ENCODE measurements around the gene GXYLT2. TPM values are rescaled to one million over a fixed set of nuclear protein-coding genes. Genes with fewer than 3 reads are reported as not detected.

GXYLT2 gene
- polyA plus RNA-seq, 4 donors, result 12.0 to 14.1 (median 12.8) TPM

DNA sequence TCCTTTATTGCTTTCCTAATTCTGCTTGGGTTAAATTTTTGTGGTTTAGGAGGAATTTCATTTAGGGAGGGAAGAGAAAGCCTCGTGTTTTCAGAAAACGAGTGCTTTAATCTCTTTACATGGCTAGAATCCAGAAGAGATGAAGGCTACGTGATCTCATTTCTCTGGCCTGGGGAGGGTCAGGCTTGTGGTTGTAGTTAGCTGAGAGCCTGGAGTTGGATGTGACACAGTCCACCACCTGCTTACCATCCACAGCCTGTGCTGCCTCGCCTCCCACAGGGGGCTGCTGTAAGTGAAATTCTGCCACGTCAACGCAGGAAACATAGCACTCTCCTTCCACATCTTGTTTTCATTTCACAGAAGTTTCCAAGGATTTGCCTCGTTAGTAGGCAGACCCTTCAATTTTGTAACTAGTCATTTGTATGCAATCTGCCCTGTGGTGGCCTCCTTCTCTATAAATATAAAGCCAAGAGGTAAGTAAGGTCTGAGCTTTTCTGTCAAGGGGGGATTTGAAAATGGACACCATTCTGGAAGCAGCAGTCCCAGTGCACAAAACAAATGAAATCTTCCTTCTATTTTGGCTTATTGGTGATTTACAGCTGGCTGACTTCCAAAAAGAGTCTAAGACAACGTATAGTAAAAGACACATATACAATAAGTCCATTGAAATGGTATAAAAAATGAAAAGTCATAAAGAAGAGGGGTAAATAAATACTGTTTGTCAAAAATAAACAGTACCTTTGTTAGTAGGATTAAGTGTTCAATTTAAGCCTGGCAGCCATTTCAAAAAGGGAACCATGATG, 3.4 kb downstream of the GXYLT2 start:
- peak in 1 of 4 donors; percentile 65 for DNase-seq (ENCODE audit: low read depth in 4 of 4, low spot score in 2 of 4)

DNA sequence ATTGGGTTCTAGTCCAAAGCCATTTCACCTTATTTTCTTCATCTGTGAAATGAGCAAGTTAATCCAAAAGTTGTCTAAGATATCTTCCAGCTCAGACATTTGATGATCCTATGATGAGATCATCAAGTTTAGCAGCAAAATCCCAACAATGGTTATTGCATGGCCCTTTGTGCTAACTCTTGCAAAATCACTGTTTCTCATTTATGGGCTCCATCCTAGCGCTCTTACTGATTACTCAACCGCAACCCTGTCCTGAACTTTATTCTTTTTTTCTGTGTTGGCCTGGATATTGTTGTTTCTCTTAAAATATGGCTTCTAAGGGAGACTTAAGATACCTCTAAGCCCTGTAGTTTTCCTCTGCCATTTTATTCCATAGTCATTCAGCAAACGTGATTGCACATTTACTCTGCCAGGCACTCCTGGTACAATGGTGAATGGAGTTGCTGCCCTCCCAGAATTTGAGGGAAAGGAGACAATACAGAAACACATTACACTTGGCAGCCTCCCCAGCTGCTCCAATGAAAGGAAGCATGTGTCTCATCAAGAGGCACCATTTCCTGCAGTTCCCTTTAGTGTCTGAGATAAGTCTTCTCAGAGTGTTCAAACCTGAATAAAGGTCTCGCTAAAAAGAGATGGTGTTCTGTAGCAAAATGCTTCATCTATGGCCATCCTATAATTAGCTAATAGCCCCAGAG, 4.4 kb downstream of the GXYLT2 start:
- no peak for DNase-seq (ENCODE audit: low read depth in 4 of 4, low spot score in 2 of 4)

DNA sequence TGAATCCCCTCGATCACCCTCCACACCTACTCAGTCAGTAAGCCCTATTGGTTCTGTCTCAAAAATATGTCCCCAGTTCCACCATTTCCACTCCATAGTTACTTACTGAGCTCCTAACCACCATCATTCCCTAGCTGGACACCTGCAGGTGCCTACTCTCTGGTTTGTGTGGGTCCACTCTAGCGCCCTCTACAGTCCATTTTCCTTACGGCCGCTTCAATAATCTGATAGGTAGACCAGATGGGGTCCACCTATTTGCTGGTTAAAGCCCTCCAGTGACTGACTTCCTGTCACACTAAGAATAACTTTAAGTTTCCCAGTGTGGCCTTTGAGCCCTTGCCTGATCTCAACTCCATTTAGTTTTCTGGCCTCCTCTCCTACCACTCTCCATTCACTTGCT, 5.0 kb downstream of the GXYLT2 start:
- DNase-seq (ENCODE audit: low read depth in 4 of 4, low spot score in 2 of 4), result no peak

DNA sequence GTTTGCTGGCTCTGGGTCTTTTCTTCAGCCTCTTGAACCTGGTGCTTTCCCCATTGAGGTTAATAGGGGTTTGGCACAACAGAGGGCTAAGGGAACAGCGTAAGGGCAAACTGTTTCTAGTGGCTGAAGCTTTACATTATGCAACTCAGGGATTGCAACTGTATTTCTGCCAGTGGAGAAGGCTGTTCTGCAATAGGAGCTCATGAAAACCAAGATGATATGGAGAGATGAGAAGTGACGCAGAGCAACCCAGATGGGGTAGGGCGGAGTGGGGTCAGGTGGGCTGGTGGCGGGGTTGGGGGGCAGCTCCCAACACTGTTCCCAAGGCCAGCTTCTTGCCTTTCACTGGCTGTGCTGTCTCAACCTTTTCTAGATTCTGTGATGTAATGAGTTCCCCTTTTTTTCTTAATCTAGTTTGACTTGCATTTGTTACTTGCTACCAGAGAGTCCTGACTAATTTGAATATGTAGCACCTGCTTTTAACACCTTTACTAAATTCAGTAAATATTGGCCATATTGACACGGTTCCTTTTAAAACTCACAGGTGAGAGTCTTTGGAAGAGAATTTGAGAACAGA, 7.2 kb downstream of the GXYLT2 start:
- DNase-seq (ENCODE audit: low read depth in 4 of 4, low spot score in 2 of 4), result no peak

DNA sequence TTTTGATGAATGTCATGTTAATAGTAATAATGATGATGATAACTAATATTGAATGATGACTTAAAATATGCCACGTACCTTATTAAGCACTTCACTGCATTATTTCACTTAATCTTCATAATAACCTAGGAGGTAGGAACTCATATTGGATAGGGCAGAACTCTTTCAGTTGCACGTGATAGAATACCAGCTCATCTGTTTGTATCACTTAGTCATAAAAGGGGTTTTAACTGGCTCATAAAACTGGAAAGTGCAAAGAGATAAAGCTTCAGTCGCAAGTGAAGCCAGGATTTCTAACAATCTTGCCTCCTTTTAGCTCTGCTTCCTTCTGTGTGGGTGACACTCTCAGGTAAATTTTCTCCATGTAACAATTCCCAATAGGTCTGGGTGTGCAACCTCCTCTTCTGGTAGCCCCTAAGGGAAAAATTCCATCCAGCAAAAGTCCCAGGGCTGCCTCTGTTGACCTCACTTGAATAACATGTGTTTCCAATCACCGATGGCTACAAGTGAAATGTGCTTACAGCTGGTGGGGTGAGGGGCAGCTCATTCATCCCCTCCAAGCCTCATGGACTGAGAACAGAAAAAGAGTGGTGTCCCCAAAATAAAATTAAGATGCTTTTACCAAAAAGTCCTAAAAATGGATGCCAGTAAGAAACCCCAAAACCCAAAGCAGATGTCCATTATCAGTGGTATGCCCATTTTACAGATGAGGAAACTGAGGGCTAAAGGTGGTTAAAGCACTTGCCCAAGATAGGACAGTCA, 9.3 kb downstream of the GXYLT2 start:
- DNase-seq (ENCODE audit: low read depth in 4 of 4, low spot score in 2 of 4), result no peak

DNA sequence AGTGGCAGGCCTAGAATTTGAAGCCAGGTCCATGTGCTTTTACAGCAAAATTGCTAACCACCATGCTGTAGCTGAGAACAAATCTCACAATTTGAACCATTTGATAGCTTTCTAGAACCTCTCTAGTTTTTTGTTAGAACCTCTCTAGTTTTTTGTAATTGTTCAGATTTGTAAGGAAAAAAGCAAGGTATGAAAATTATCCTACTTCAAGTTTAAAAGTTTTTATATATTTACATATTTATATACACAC, 9.8 kb downstream of the GXYLT2 start:
- DNase-seq (ENCODE audit: low read depth in 4 of 4, low spot score in 2 of 4), result no peak

DNA sequence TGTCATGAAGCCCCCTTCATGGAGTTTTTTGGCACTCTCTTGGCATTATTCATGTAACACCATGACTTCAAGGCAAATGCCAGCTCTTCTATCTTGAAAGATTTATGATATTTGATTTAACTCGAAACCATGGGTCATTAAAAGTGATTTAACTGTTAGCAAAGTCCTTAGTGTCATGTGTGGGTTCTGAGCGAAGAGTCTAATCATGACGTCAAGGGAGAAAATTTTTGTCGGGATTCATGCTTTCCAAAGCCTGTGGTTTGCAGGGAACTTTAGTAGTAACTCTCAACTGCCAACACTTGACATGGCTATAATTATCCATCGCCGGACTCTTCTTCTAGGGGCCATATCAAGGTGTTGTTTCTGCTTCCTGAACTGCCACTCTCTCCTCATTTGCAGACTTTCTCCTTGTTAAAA, 11.5 kb downstream of the GXYLT2 start:
- DNase-seq (ENCODE audit: low read depth in 4 of 4, low spot score in 2 of 4), result no peak

DNA sequence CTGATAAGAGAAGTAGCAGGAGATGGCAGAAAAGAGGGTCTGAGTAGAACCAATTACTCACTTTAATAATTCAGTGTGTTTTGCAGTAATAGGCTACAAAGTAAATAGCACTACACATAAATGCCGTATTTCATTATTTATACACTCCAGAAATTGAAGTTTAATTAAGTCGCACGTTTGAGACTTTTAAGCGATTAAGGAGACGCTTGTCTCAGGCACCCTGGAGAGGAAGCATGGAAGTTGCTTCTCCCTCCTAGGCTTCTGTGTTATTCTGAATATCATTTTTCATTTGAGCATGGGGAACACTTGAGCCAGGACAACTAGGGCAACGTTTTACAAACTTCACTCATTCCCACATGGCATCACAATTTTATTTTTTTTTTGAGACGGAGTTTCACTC, 12.2 kb downstream of the GXYLT2 start:
- no peak for DNase-seq (ENCODE audit: low read depth in 4 of 4, low spot score in 2 of 4)

DNA sequence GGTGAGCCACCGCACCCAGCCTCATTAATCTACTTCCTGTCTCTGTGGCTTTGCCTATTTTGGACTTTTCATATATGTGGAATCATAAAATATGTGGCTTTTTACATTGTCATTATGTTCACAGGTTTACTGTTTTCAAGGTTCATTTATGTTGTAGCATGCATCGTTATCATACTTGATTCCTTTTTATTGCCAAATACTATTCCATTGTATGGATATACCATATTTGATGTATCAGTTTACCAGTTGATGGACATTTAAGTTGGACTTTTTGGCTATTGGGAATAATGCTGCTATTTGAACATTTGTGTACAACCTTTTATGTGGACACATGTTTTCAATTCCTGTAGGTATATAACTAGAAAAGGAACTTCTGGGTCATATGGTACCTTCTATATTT, 14.0 kb downstream of the GXYLT2 start:
- no peak for DNase-seq (ENCODE audit: low read depth in 4 of 4, low spot score in 2 of 4)

DNA sequence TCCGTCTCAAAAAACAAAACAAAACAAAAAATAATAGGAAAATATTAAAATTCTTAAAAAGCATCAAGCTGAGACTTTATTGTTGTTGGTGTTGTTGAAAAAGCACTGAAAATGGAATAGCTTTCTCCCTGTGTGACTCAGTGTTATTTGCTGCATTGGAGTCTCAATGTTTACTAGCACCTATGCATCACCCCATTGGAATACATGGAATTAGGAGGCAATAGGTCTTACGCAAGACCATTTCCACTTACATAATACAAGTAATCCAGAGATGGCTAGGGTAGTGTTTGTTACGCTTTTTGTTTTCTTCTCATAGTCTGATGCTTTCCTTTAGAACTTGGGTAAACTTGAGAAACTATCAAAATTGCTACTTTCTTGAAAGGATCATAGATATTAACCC, 15.2 kb downstream of the GXYLT2 start:
- DNase-seq (ENCODE audit: low read depth in 4 of 4, low spot score in 2 of 4), result no peak

DNA sequence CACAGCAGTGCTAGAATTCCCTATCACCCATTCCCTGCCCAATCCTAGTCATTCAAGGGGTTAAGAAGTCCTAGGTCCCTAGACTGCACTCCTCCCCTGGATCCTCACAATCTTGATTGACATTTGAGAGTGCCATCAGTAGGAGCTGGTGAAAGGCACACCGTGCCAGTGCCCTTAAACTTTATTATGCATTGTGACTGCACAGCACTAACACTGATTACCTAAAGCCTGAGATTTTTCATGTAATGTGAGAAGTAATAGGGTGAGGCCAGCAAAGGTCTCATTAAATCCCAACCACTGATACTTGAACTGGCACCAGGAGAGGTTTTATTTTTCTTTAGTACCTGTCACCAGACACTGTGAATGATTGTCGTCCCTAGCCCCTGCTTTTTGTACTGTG, 16.3 kb downstream of the GXYLT2 start:
- peak in 1 of 4 donors; percentile 65 for DNase-seq (ENCODE audit: low read depth in 4 of 4, low spot score in 2 of 4)

DNA sequence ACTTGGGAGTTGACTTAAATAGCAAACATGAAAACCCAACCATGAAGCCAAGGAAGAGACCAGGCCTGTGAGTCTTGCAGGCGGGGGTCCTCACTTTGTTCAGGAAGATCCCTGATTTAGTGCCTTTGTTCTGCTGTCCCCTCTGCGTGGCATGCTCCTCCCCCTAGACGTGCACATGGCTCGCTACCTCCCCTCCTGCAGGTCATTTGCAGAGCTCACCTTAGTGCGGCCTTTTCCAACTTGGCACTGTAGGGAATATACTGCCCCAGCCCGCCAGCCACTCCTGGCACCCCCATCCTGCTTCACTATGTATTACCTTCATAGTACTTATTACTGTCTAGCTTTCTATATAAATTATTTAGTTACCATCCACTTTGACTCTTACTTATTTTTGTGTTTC, 18.3 kb downstream of the GXYLT2 start:
- no peak for DNase-seq (ENCODE audit: low read depth in 4 of 4, low spot score in 2 of 4)

DNA sequence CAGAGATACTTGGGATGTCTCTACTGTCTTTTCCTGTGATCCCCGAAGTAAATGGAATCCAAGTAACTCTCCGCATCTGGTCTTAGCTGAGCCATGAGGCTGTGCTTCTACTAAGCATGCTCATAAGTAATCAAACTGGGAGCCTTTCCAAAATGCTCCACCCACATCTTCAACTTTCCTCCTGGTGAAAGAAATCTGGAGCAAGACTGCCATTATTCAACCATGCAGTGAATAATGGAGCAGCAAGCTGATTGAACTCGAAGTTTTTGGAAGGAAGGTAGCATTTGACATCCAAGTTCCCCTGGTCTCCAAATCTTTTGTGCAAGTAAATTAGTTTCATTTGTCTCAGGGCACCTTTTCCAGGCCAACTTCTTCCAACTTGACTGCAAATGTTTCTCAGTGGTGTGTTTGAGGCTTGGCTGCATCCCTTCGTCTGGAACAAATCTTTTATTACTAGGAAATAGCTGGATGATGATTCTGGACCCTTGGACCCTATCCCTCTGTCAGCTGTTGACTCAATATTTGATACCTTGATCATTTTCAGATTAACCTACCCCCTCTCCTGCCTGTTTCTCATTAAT, 19.4 kb downstream of the GXYLT2 start:
- DNase-seq (ENCODE audit: low read depth in 4 of 4, low spot score in 2 of 4), result no peak

DNA sequence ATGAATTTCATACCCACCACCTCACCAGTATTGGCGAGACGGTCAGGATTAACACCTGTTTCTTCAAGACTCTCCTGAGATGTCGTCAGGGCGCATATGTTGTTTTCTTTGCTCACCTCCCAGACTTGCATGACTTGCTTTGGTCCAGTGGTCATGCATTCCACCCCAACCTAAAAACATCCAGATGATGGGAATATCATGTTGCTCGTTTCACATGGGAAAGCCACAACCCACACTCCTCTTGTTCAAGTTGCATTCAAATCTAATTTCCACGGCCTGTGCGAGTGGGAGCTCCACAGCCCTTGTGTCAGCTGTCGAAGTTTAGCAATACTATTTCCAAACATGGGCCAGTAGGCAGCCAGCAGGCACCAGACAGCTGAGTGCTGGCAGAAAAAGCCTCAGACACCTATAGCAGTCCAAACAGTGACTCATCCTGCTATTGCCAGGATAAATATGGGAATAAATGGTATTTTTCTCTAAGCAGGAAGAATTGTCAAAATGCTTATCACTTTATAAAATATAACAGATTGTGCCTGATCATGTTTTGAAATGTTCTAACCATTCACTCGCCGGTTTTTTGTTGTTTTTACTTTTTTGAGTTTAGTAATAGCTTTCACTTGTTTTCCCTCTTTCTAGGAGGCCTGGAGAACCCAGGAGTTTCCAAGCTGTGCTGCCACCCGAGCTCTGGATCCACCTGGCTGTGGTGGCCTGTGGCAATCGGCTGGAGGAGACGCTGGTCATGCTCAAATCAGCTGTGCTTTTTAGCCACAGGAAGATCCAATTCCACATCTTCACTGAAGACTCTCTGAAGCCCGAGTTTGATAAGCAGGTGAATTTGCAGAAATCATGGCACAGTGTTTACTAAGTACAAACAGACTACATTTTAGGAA, 20.1 kb downstream of the GXYLT2 start:
- DNase-seq (ENCODE audit: low read depth in 4 of 4, low spot score in 2 of 4), result no peak

DNA sequence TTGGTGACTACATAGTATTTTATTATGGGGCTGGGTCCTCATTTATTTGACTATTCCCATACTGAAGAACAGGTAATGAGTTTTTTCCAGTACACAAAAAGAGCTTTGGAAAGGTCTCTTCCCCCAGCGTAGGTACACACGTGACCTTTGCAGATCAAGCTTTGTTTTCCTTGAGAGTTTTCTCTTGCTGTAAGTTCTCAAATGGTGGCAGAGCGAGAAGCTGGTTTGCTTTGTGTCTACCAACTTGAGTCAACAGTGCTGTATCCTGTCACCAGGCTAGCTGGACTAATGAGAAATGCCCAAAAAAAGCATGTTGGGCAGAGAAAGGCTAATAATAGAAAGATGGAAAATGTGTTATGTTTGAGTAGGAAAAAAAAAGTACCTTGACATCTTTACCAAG, 21.7 kb downstream of the GXYLT2 start:
- DNase-seq (ENCODE audit: low read depth in 4 of 4, low spot score in 2 of 4), result no peak

DNA sequence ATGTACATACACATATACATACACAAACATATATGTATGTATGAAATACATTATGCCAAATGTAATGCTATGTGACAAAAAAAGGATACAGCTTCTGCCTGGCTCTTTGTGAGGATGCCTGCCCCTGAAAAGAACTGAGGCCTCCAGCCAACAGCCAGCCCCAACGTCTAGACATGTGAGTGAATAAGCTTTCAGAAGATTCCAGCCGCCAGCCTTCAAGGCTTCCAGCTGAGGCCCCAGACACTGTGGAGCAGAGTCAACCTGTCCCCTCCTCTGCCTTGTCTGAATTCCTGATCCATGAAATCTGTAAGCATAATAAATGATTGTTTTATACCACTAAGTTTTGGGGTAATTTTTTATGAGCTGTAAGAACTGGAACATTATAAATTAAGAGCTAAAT, 24.7 kb downstream of the GXYLT2 start:
- DNase-seq (ENCODE audit: low read depth in 4 of 4, low spot score in 2 of 4), result no peak

DNA sequence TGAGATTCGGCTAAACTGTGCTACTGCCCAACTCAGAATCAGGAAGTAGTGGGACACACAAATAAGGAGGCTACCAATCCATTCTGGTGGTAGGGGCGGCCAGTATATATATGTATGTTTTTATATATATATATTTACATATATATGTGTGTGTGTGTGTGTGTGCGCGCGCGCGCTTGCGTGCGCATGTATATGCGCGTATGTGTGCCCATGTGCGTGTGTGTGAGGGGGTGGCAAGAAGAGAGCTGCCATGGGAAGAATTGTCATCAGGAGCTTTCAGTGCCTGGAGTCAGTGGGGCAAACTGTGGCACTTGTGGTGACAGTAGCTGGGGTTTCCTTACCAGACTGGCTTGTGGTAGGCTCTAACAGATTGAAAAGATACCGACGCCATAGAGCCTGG, 26.5 kb downstream of the GXYLT2 start:
- DNase-seq (ENCODE audit: low read depth in 4 of 4, low spot score in 2 of 4), result no peak

DNA sequence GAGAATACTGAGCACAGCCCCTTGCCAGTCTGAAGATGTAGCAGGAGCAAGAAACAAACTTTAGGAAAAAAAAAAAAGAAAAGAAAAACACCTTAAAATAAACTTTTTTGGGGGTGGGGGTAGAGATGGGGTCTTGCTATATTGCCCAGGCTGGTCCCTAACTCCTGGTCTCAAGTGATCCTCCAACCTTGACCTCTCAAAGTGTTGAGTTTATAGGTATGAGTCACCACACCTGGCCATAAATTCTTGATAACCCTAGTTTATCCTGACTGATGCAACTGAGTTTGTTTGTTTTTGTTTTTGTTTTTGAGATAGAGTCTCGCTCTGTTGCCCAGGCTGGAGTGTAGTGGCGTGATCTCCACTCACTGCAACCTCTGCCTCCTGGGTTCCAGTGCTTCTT, 28.4 kb downstream of the GXYLT2 start:
- no peak for DNase-seq (ENCODE audit: low read depth in 4 of 4, low spot score in 2 of 4)

DNA sequence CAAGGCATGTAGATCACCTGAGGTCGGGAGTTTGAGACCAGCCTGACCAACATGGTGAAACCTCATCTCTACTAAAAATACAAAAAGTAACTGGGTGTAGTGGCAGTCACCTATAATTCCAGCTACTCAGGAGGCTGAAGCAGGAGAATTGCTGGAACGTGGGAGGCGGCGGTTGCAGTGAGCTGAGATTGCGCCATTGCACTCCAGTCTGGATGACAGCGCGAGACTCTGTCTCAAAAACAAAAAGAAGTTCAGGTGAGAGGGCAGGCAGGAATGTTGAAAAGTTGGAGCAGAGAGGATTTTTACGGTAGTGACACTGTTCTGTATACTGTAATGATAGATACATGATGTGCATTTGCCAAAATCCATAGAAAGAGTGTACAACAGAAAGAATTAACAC, 31.7 kb downstream of the GXYLT2 start:
- DNase-seq (ENCODE audit: low read depth in 4 of 4, low spot score in 2 of 4), result no peak

DNA sequence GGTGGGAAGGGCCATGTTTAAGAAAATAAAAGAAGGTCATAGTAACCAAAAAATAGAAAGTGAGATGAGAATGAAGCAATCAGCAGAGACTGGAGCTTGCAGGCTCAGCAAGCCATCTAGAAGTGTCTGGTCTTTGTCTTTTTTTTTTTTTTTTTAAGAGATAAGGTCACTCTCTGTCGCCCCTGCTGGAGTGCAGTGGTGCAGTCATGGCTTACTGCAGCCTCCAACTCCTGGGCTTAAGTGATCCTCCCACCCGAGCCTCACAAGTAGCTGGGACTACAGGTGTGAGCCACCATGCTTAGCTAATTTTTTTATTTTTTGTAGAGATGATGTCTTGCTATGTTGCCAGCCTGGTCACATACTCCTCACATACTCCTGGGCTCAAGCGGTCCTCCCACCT, 36.2 kb downstream of the GXYLT2 start:
- DNase-seq (ENCODE audit: low read depth in 4 of 4, low spot score in 2 of 4), result no peak

All from left renal cortex interstitium (tissue), 4 donors.